IMR-90 (cell line): ENCODE data around the gene SKIC3. TPM values are rescaled to one million over a fixed set of nuclear protein-coding genes. Genes with fewer than 3 reads are reported as not detected.

Experiments used
- ATAC-seq: fragments of 200-7000 bp; cut with Tn5 transposase; 2 replicates; pipeline ENCODE4 v1.9.1; 2020; ENCODE audit warnings: low read depth, mild to moderate bottlenecking, moderate library complexity
- BruUV-seq: library from RNA; stranded (reverse); fragments of 400-500 nt; replicated peaks from 2 replicates; lab custom pipeline; 2021; lab: Mats Ljungman, UMichigan
- CTCF ChIA-PET: fragments of 300-600 bp; formaldehyde crosslinking; extraction: SDS; loops from one replicate; lab custom pipeline; 2021; ENCODE audit warnings: antibody characterized with exemption; lab: Yijun Ruan, JAX
- POLR2A ChIA-PET: fragments of 300-600 bp; sonication (Branson Sonifier 250); formaldehyde crosslinking; loops from one replicate; lab custom pipeline; 2022; ENCODE audit warnings: antibody characterized with exemption; ENCODE audit not compliant: unreplicated experiment; lab: Charles Lee
- DNase-seq: peaks from one replicate; pipeline ENCODE4 v3.0.0; 2013
- H2AFZ ChIP-seq: replicated peaks from 2 replicates; pipeline ENCODE3; 2013; ENCODE audit warnings: low read length, mild to moderate bottlenecking; ENCODE audit not compliant: poor library complexity
- H2AK5ac ChIP-seq: 2 replicates; pipeline ENCODE4 v1.6.1; 2013; ENCODE audit warnings: low read depth, low read length, inconsistent platforms
- H2AK9ac ChIP-seq: replicated peaks from 2 replicates; pipeline ENCODE3; 2013; ENCODE audit warnings: mild to moderate bottlenecking, low read depth, low read length, moderate library complexity; ENCODE audit not compliant: poor library complexity
- H2BK120ac ChIP-seq: 2 replicates; pipeline ENCODE4 v1.6.1; 2013; ENCODE audit warnings: low read depth, low read length, inconsistent platforms
- H2BK15ac ChIP-seq: 3 replicates; pipeline ENCODE4 v1.6.1; 2013; ENCODE audit warnings: low read depth, low read length, inconsistent platforms
- H2BK20ac ChIP-seq: 2 replicates; pipeline ENCODE4 v1.6.1; 2013; ENCODE audit warnings: low read depth, mild to moderate bottlenecking, inconsistent platforms, low read length, moderate library complexity
- H2BK5ac ChIP-seq: 2 replicates; pipeline ENCODE4 v1.6.1; 2013; ENCODE audit warnings: mild to moderate bottlenecking, low read depth, low read length, inconsistent platforms; ENCODE audit not compliant: poor library complexity, severe bottlenecking
- H3K14ac ChIP-seq: replicated peaks from 2 replicates; pipeline ENCODE4 v1.6.1; 2013; ENCODE audit warnings: low read depth, low read length, inconsistent platforms
- H3K18ac ChIP-seq: 2 replicates; pipeline ENCODE4 v1.6.1; 2013; ENCODE audit warnings: low read depth, low read length, control low read depth
- H3K23ac ChIP-seq: 2 replicates; pipeline ENCODE4 v1.6.1; 2013; ENCODE audit warnings: low read depth, low read length, inconsistent platforms
- H3K27ac ChIP-seq: 2 replicates; pipeline ENCODE4 v1.5.1; 2013; ENCODE audit warnings: mild to moderate bottlenecking, control low read depth, low read length; ENCODE audit not compliant: insufficient read depth
- H3K27me3 ChIP-seq: 2 replicates; pipeline ENCODE4 v1.6.1; 2013; ENCODE audit warnings: low read length; ENCODE audit not compliant: control insufficient read depth, insufficient read depth
- H3K36me3 ChIP-seq: 2 replicates; pipeline ENCODE4 v1.6.1; 2013; ENCODE audit warnings: low read length, mixed read lengths; ENCODE audit not compliant: control insufficient read depth, insufficient read depth
- H3K4ac ChIP-seq: 2 replicates; pipeline ENCODE4 v1.6.1; 2013; ENCODE audit warnings: low read depth, low read length, inconsistent platforms
- H3K4me1 ChIP-seq: 2 replicates; pipeline ENCODE4 v1.6.1; 2013; ENCODE audit warnings: low read length, mixed read lengths; ENCODE audit not compliant: control insufficient read depth, insufficient read depth
- H3K4me2 ChIP-seq: 2 replicates; pipeline ENCODE4 v1.6.1; 2013; ENCODE audit warnings: low read depth, mild to moderate bottlenecking, control low read depth, low read length, moderate library complexity
- H3K4me3 ChIP-seq: 2 replicates; pipeline ENCODE4 v1.5.1; 2013; ENCODE audit warnings: low read depth, mild to moderate bottlenecking, control low read depth, low read length, moderate library complexity; ENCODE audit not compliant: insufficient read depth
- H3K56ac ChIP-seq: 2 replicates; pipeline ENCODE4 v1.6.1; 2013; ENCODE audit warnings: low read length, inconsistent platforms; ENCODE audit not compliant: insufficient read depth; ENCODE audit errors: extremely low read depth
- H3K79me1 ChIP-seq, 2 experiments: 2 replicates each; pipeline ENCODE4 v1.6.1; 2013; ENCODE audit warnings: low read length in 2 of 2, inconsistent platforms in 1 of 2, low read depth in 1 of 2
- H3K9ac ChIP-seq: 2 replicates; pipeline ENCODE4 v1.6.1; 2013; ENCODE audit warnings: low read depth, low read length, control low read depth
- H3K9me1 ChIP-seq: 2 replicates; pipeline ENCODE4 v1.6.1; 2013; ENCODE audit warnings: low read length, inconsistent platforms; ENCODE audit not compliant: insufficient read depth
- H3K9me3 ChIP-seq: 2 replicates; pipeline ENCODE4 v1.6.1; 2013; ENCODE audit warnings: low read length; ENCODE audit not compliant: control insufficient read depth, insufficient read depth
- H4K20me1 ChIP-seq: 2 replicates; pipeline ENCODE4 v1.6.1; 2013; ENCODE audit warnings: low read length, inconsistent platforms; ENCODE audit not compliant: insufficient read depth
- H4K5ac ChIP-seq: 2 replicates; pipeline ENCODE4 v1.6.1; 2013; ENCODE audit warnings: mild to moderate bottlenecking, low read depth, low read length, control low read depth
- H4K8ac ChIP-seq, 2 experiments: 2 replicates each; pipeline ENCODE4 v1.6.1; 2013; ENCODE audit warnings: low read depth in 2 of 2, low read length in 2 of 2, control low read depth in 1 of 2, inconsistent platforms in 1 of 2
- H4K91ac ChIP-seq: 2 replicates; pipeline ENCODE4 v1.6.1; 2013; ENCODE audit warnings: low read depth, low read length, inconsistent platforms; ENCODE audit not compliant: insufficient read depth
- MAFK ChIP-seq: IDR thresholded peaks from 2 replicates; pipeline ENCODE4 v1.6.1; 2012; ENCODE audit warnings: low read depth, low read length, improper control_type of control experiment
- POLR2A ChIP-seq: IDR thresholded peaks from 2 replicates; pipeline ENCODE4 v1.6.1; 2012; ENCODE audit warnings: mild to moderate bottlenecking, low read depth, low read length
- WGBS, 2 experiments: methylation state at CpG; one replicate each; pipeline versions ENCODE4 v1.1.5 to v1.1.7; 2013; ENCODE audit warnings: missing lambda C conversion rate in 2 of 2; ENCODE audit not compliant: insufficient read length in 1 of 2; ENCODE audit errors: extremely low coverage in 2 of 2; 5-methylcytosine and 5-hydroxymethylcytosine counted together
- dilution Hi-C: fragments of 300-500 bp; cut with HindIII; formaldehyde crosslinking; loops from one replicate; pipeline ENCODE4 v1.14.3; 2018; ENCODE audit warnings: low sequenced_read_pairs; ENCODE audit not compliant: unreplicated experiment
- in situ Hi-C: fragments of 300-500 bp; cut with MboI; formaldehyde crosslinking; loops from 3 replicates; pipeline ENCODE4 v1.14.3; 2019; ENCODE audit warnings: low sequenced_read_pairs, inconsistent platforms, mixed read lengths
- intact Hi-C: fragments of 100-400 bp; cut with micrococcal nuclease; formaldehyde crosslinking; loops from 2 replicates; pipeline ENCODE4 v1.10.0; 2022
- polyA plus RNA-seq, 3 experiments: library from polyadenylated mRNA; depleted of rRNA; stranded (reverse); fragments of >200 nt; gene quantifications; 2 replicates each; pipeline ENCODE4 v1.2.3, GENCODE V29; 2012; ENCODE audit warnings: low replicate concordance in 1 of 3
- total RNA-seq: library from RNA; depleted of rRNA; stranded (reverse); fragments of >200 nt; gene quantifications from 2 replicates; pipeline ENCODE4 v1.2.3, GENCODE V29; 2012

Gene SKIC3
- total and polyA plus RNA-seq, 2 of the 4 experiments (the other 2 are of a cell fraction): 47.1 to 145 TPM

DNA sequence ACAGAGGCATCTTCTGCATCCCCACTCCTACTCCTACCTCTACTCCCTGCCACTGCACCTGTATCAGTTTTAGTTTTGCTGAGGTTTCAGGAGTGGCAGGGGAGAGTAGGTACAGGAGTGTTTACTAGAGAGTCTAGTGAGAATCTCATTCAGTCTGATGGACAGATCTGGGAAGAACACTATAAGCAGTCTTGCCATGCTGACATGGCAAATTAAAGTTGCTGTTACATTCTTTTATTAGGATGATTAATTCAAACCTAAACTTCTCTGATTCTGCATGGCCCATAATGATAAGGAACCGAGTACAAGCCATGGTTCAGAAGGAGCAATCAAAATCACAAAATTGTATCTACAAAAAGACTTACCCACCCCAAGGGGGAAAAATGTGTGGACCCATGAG lies 7.5 kb upstream of the SKIC3 start:
- Histone ChIP-seq H3K79me1 (peaks cover 20 to 44% of the 10 kb centered on the region in 2 experiments), H3K56ac (no peak overlapping the region), H2BK5ac (no peak overlapping the region), H4K91ac (no peak overlapping the region), H3K9ac (no peak overlapping the region), H2AFZ (no peak overlapping the region), H3K4ac (no peak overlapping the region), H4K5ac (no peak overlapping the region), H3K27ac (no peak overlapping the region), H3K36me3 (no peaks in the 10 kb centered on the region), H3K27me3 (no peaks in the 10 kb centered on the region), H3K4me3 (no peak overlapping the region), H3K23ac (no peak overlapping the region), H3K18ac (no peak overlapping the region), H3K9me1 (peaks cover 7% of the 10 kb centered on the region), H4K8ac (no peak overlapping the region), H2AK5ac (no peak overlapping the region), H3K14ac (no peak overlapping the region), H2BK120ac (no peak overlapping the region), H2BK15ac (no peak overlapping the region), H3K4me2 (no peak overlapping the region), H2BK20ac (no peak overlapping the region), H2AK9ac (no peak overlapping the region), H3K9me3 (no peaks in the 10 kb centered on the region), H3K4me1 (peaks cover 9% of the 10 kb centered on the region; the same call in 1 of the 2 replicates), H4K20me1 (no peaks in the 10 kb centered on the region)
- no peak for TF ChIP-seq POLR2A
- TF ChIP-seq MAFK: peak; percentile 83
- no TSS peak for BruUV-seq
- ChIA-PET CTCF (no interaction called here), POLR2A (no interaction called here)
- dilution Hi-C loops: no loop called here
- no CpG with 5 or more reads among the region's 1 CpG for WGBS, 2 experiments
- in situ Hi-C loops: no loop called here
- DNase-seq (no peak), ATAC-seq (no peak)
- intact Hi-C loops: no loop called here
